Caco-2 (cell line): ENCODE measurements around the gene OMP. TPM values are rescaled to one million over a fixed set of nuclear protein-coding genes. Genes with fewer than 3 reads are reported as not detected.

Experiments
- Bru-seq: library from RNA; stranded (reverse); fragments of 400-500 nt; gene quantifications from one replicate; lab custom pipeline; 2021; lab: Mats Ljungman, UMichigan
- BruChase-seq, 2 experiments: library from RNA; stranded (reverse); fragments of 400-500 nt; gene quantifications; one replicate each; lab custom pipeline; 2021; lab: Mats Ljungman, UMichigan
- BruUV-seq: library from RNA; stranded (reverse); fragments of 400-500 nt; replicated peaks from 2 replicates; lab custom pipeline; 2021; lab: Mats Ljungman, UMichigan
- CTCF ChIA-PET: fragments of 300-600 bp; sonication (Branson Sonifier 250); formaldehyde crosslinking; loops from one replicate; lab custom pipeline; 2022; ENCODE audit warnings: antibody characterized with exemption; lab: Charles Lee
- POLR2A ChIA-PET: fragments of 300-600 bp; sonication (Branson Sonifier 250); formaldehyde crosslinking; loops from one replicate; lab custom pipeline; 2022; ENCODE audit warnings: antibody characterized with exemption; lab: Charles Lee
- DNase-seq, 2 experiments: peaks; one replicate each; pipeline versions ENCODE4 v3.0.0 to v3.0.0-alpha.2; 2020 to 2022
- H3K27me3 ChIP-seq: replicated peaks from 2 replicates; pipeline ENCODE4 v1.6.0; 2011; ENCODE audit warnings: low read length; ENCODE audit not compliant: control insufficient read depth, insufficient read depth
- H3K36me3 ChIP-seq: 2 replicates; pipeline ENCODE4 v1.5.1; 2011; ENCODE audit warnings: low read length; ENCODE audit not compliant: control insufficient read depth, insufficient read depth
- H3K4me1 ChIP-seq: fragments of 250-450 bp; sonication (Bioruptor Pico); 2 replicates; pipeline ENCODE4 v1.5.1; 2020; ENCODE audit warnings: mild to moderate bottlenecking
- H3K4me3 ChIP-seq: 2 replicates; pipeline ENCODE4 v1.5.1; 2011; ENCODE audit warnings: low read depth, mild to moderate bottlenecking, control low read depth, low read length
- H3K9me3 ChIP-seq: fragments of 250-450 bp; sonication (Bioruptor Pico); 2 replicates; pipeline ENCODE4 v1.5.1; 2020; ENCODE audit warnings: mild to moderate bottlenecking, moderate library complexity
- H3K27ac Mint-ChIP-seq: one replicate; pipeline ENCODE4 v1.8.0; 2022; ENCODE audit warnings: mixed read lengths; ENCODE audit not compliant: unreplicated experiment
- H3K27me3 Mint-ChIP-seq: one replicate; pipeline ENCODE4 v1.8.0; 2022; ENCODE audit warnings: mixed read lengths; ENCODE audit not compliant: insufficient read depth, unreplicated experiment
- H3K36me3 Mint-ChIP-seq: one replicate; pipeline ENCODE4 v1.8.0; 2022; ENCODE audit warnings: mild to moderate bottlenecking, mixed read lengths; ENCODE audit not compliant: insufficient read depth, unreplicated experiment
- H3K4me1 Mint-ChIP-seq: one replicate; pipeline ENCODE4 v1.8.0; 2022; ENCODE audit warnings: low read depth, mixed read lengths; ENCODE audit not compliant: unreplicated experiment
- H3K4me3 Mint-ChIP-seq: one replicate; pipeline ENCODE4 v1.8.0; 2022; ENCODE audit warnings: mild to moderate bottlenecking, moderate library complexity, mixed read lengths; ENCODE audit not compliant: unreplicated experiment
- H3K9me3 Mint-ChIP-seq: one replicate; pipeline ENCODE4 v1.8.0; 2022; ENCODE audit warnings: mixed read lengths; ENCODE audit not compliant: unreplicated experiment
- CTCF ChIP-seq, 2 experiments: fragments of 200-600 bp in 1 of 2; IDR thresholded peaks; 1 replicate in 1 of 2; 2 replicates in 1 of 2; pipeline versions ENCODE4 v1.5.1 to v1.8.0; 2011 to 2022; ENCODE audit warnings: antibody characterized with exemption in 1 of 2, control low read depth in 1 of 2, inconsistent platforms in 1 of 2, low read depth in 1 of 2, low read length in 1 of 2, mild to moderate bottlenecking in 1 of 2, moderate library complexity in 1 of 2; ENCODE audit not compliant: insufficient read depth in 1 of 2, severe bottlenecking in 1 of 2, unreplicated experiment in 1 of 2
- intact Hi-C: fragments of 100-400 bp; cut with micrococcal nuclease; formaldehyde crosslinking; loops from one replicate; pipeline ENCODE4 v1.10.0; 2022; ENCODE audit not compliant: unreplicated experiment
- long read RNA-seq: library from polyadenylated mRNA; stranded (forward); transcript quantifications from one replicate; pipeline ENCODE4 v2.0.0, GENCODE V29; 2022
- total RNA-seq: library from RNA; stranded (reverse); gene quantifications from 2 replicates; pipeline ENCODE4 v1.2.3, GENCODE V29; 2022

Gene OMP
- total RNA-seq = 0.70 and 2.5 TPM in 2 replicates
- percentile 54 among the genes with signal in this experiment for Bru-seq, nascent RNA
- BruChase-seq, experiment 1, labeled RNA remaining after a 2-hour chase = percentile 47 among the genes with signal in this experiment
- BruChase-seq, experiment 2, labeled RNA remaining after a 6-hour chase = percentile 51 among the genes with signal in this experiment
- long read RNA-seq = 0 reads

- no peaks in the 10 kb centered on the region for H3K27me3 Mint-ChIP-seq
- no TSS peak for BruUV-seq
- intact Hi-C loops = no loop called here
- H3K4me3 Mint-ChIP-seq = no peak within 1 kb of the TSS
- no peak within 1 kb of the TSS for H3K27ac Mint-ChIP-seq
- ChIA-PET POLR2A (no interaction called here), CTCF (interaction anchor here (0.5 to 1.1 kb wide), 2 partner anchors 182 to 192 kb away, joined by 3 to 4 read pairs; no protein-coding TSS in a partner anchor)
- no peaks in the 10 kb centered on the region for H3K36me3 ChIP-seq
- TF ChIP-seq CTCF (IDR thresholded peaks at IDR 0.05; ENCODE audit: insufficient read depth in 1 of 2, low read depth in 1 of 2, low read length in 1 of 2, severe bottlenecking in 1 of 2, unreplicated experiment in 1 of 2) = no peak
- no peak for DNase-seq
- H3K36me3 Mint-ChIP-seq = no peaks in the 10 kb centered on the region
- no peaks in the 10 kb centered on the region for H3K9me3 ChIP-seq
- H3K27me3 ChIP-seq = no peaks in the 10 kb centered on the region
- no peak within 1 kb of the TSS for H3K4me3 ChIP-seq
- no peaks in the 10 kb centered on the region for H3K4me1 Mint-ChIP-seq
- no peaks in the 10 kb centered on the region for H3K4me1 ChIP-seq
- no peaks in the 10 kb centered on the region for H3K9me3 Mint-ChIP-seq
These were observed at the start of gene OMP for GRCh38 chr11:77102246-77103210. Gene OMP (plus strand): TSS chr11:77102840. CDS start chr11:77102840, 0 bp downstream.

- DNase-seq = peak in 1 of 2 experiments; percentile 25
- BruUV-seq = no TSS peak
- H3K27ac Mint-ChIP-seq = no peak overlapping the region
These were observed 49.2 kb upstream of the OMP start for GRCh38 chr11:77053217-77054015.

More at GRCh38 chr11:77053217-77054015, 49.2 kb upstream of the OMP start:
- Histone ChIP-seq H3K4me3 (no peak overlapping the region), H3K4me1 (no peaks in the 10 kb centered on the region), H3K27me3 (no peaks in the 10 kb centered on the region), H3K9me3 (peaks cover 35% of the 10 kb centered on the region), H3K36me3 (no peaks in the 10 kb centered on the region)
- Mint-ChIP-seq H3K4me3 (no peak overlapping the region), H3K9me3 (peaks cover 37% of the 10 kb centered on the region), H3K36me3 (no peaks in the 10 kb centered on the region), H3K4me1 (no peaks in the 10 kb centered on the region), H3K27me3 (no peaks in the 10 kb centered on the region)
- TF ChIP-seq CTCF (IDR thresholded peaks at IDR 0.05; ENCODE audit: insufficient read depth in 1 of 2, low read depth in 1 of 2, low read length in 1 of 2, severe bottlenecking in 1 of 2, unreplicated experiment in 1 of 2) = no peak
- intact Hi-C loops = no loop called here
- CTCF ChIA-PET = interaction anchor here (1.3 to 2.2 kb wide), 2 partner anchors 38 kb away, joined by 6 to 10 read pairs; no protein-coding TSS in a partner anchor
- POLR2A ChIA-PET = no interaction called here
